Measurements from ENCODE around the gene CD2.

- TF ChIP-seq CTCF (conservative IDR thresholded peaks at IDR 0.05; ENCODE audit: low read length) (no peak), EZH2phosphoT487 (IDR thresholded peaks at IDR 0.05; ENCODE audit: borderline replicate concordance, low read depth, low read length) (no peak)
Observed at GRCh38 chr1:116754198-116754977, at the start of gene CD2.
